Measurements from ENCODE around the gene FLNC. TPM values are rescaled to one million over a fixed set of nuclear protein-coding genes. Genes with fewer than 3 reads are reported as not detected.

Gene FLNC
- total RNA-seq, 1 experiment from 2014 or later: 8.0 TPM

GRCh38 chr7:128841921-128842673 is 11.9 kb downstream of the FLNC start:
- no peaks in the 10 kb centered on the region for H3K9me3 Mint-ChIP-seq
- H3K4me3 Mint-ChIP-seq: peak overlapping the region; percentile 40; the same call in 1 of the 2 replicates
- H3K36me3 Mint-ChIP-seq: no peaks in the 10 kb centered on the region
- ChIA-PET CTCF (interaction anchor here (0.6 to 4.4 kb wide), 29 partner anchors 9 to 716 kb away, joined by 3 to 97 read pairs (median 5); partner anchors contain the start of genes ATP6V1F, CALU, CCDC136 and KCP), POLR2A (interaction anchor here (1.4 kb wide), 1 partner anchor 9 kb away, joined by 3 read pairs; no protein-coding TSS in a partner anchor)
- no peaks in the 10 kb centered on the region; the same call in 1 of the 2 replicates for H3K27me3 Mint-ChIP-seq (ENCODE audit: low read depth)
- ATAC-seq (peak; percentile 71), DNase-seq (ENCODE audit: low spot score) (peak; percentile 78)
- H3K4me1 Mint-ChIP-seq: peaks cover 8% of the 10 kb centered on the region
- no peak overlapping the region; the same call in 1 of the 2 replicates for H3K27ac Mint-ChIP-seq
- TF ChIP-seq MXD4 (CRISPR knock-in tag; IDR thresholded peaks at IDR 0.05; ENCODE audit: borderline replicate concordance) (no peak), NR1H2 (CRISPR knock-in tag; IDR thresholded peaks at IDR 0.05) (no peak), NR3C1 (CRISPR knock-in tag; conservative IDR thresholded peaks at IDR 0.05; ENCODE audit: low read depth) (no peak), ZNF263 (CRISPR knock-in tag; IDR thresholded peaks at IDR 0.05; ENCODE audit: low read depth) (no peak), ZSCAN18 (CRISPR knock-in tag; IDR thresholded peaks at IDR 0.05) (no peak), ZBTB43 (CRISPR knock-in tag; IDR thresholded peaks at IDR 0.05) (no peak; the same call in 1 of the 2 replicates), OVOL2 (CRISPR knock-in tag; IDR thresholded peaks at IDR 0.05; ENCODE audit: borderline replicate concordance) (no peak), TP53 (CRISPR knock-in tag; IDR thresholded peaks at IDR 0.05) (no peak), MYBL2 (CRISPR knock-in tag; IDR thresholded peaks at IDR 0.05) (no peak), USF1 (CRISPR knock-in tag; IDR thresholded peaks at IDR 0.05) (0 out of 2 replicates have a peak, but pooled peaks have one; percentile 18), ZNF423 (CRISPR knock-in tag; IDR thresholded peaks at IDR 0.05) (no peak; the same call in 1 of the 2 replicates), JUN (CRISPR knock-in tag; IDR thresholded peaks at IDR 0.05) (no peak), HMGXB4 (CRISPR knock-in tag; IDR thresholded peaks at IDR 0.05) (0 out of 2 replicates have a peak, but pooled peaks have one; percentile 22), ZNF317 (CRISPR knock-in tag; IDR thresholded peaks at IDR 0.05; ENCODE audit: borderline replicate concordance, low read depth) (no peak), NFYB (CRISPR knock-in tag; conservative IDR thresholded peaks at IDR 0.05; ENCODE audit: low read depth) (no peak), STAT6 (CRISPR knock-in tag; conservative IDR thresholded peaks at IDR 0.05; ENCODE audit: low read depth) (no peak), CTCF (IDR thresholded peaks at IDR 0.05) (peak; percentile 98), ZNF121 (CRISPR knock-in tag; IDR thresholded peaks at IDR 0.05) (no peak), PRRX2 (CRISPR knock-in tag; IDR thresholded peaks at IDR 0.05) (no peak), ZNF138 (CRISPR knock-in tag; conservative IDR thresholded peaks at IDR 0.05) (no peak), USF2 (CRISPR knock-in tag; IDR thresholded peaks at IDR 0.05) (peak; percentile 68)
- TF ChIP-seq, protein P1, sequence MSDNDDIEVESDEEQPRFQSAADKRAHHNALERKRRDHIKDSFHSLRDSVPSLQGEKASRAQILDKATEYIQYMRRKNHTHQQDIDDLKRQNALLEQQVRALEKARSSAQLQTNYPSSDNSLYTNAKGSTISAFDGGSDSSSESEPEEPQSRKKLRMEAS (CRISPR knock-in tag; IDR thresholded peaks at IDR 0.05): peak; percentile 39; the same call in 1 of the 2 replicates
- TF ChIP-seq, protein P2, sequence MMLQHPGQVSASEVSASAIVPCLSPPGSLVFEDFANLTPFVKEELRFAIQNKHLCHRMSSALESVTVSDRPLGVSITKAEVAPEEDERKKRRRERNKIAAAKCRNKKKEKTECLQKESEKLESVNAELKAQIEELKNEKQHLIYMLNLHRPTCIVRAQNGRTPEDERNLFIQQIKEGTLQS (CRISPR knock-in tag; conservative IDR thresholded peaks at IDR 0.05): no peak
- TF ChIP-seq, protein P3, sequence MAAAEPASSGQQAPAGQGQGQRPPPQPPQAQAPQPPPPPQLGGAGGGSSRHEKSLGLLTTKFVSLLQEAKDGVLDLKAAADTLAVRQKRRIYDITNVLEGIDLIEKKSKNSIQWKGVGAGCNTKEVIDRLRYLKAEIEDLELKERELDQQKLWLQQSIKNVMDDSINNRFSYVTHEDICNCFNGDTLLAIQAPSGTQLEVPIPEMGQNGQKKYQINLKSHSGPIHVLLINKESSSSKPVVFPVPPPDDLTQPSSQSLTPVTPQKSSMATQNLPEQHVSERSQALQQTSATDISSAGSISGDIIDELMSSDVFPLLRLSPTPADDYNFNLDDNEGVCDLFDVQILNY (CRISPR knock-in tag; IDR thresholded peaks at IDR 0.05): no peak

Measured in WTC11 (cell line).